Esophagus squamous epithelium (tissue), 5 donors: ENCODE results near the gene ALCAM. TPM values are rescaled to one million over a fixed set of nuclear protein-coding genes. Genes with fewer than 3 reads are reported as not detected.

Source experiments
- DNase-seq: peaks from one replicate; lab custom pipeline; 2025; lab: John Stamatoyannopoulos, UW
- H3K27ac ChIP-seq, 4 donors: fragments of 200-600 bp; sonication (generic); one replicate each; pipeline ENCODE4 v1.5.1; 2016 to 2019; ENCODE audit warnings: mild to moderate bottlenecking in 1 of 4
- H3K27me3 ChIP-seq, 4 donors: fragments of 200-600 bp; sonication (generic); 1 replicate in 3 of 4; 2 replicates in 1 of 4; pipeline versions ENCODE4 v1.5.1 to v1.6.0; 2017 to 2021; ENCODE audit warnings: antibody characterized with exemption in 1 of 4
- H3K36me3 ChIP-seq, 3 donors: fragments of 200-600 bp; sonication (generic); one replicate each; pipeline ENCODE4 v1.5.1; 2016 to 2019
- H3K4me1 ChIP-seq, 3 donors: fragments of 200-600 bp; sonication (generic); one replicate each; pipeline ENCODE4 v1.5.1; 2017 to 2019
- H3K4me3 ChIP-seq, 4 donors: fragments of 200-600 bp; sonication (generic); 1 replicate in 3 of 4; 2 replicates in 1 of 4; pipeline ENCODE4 v1.5.1; 2016 to 2019; ENCODE audit warnings: mild to moderate bottlenecking in 2 of 4, moderate library complexity in 1 of 4
- H3K9me3 ChIP-seq, 3 donors: fragments of 200-600 bp; sonication (generic); one replicate each; pipeline ENCODE4 v1.5.1; 2016 to 2019
- CTCF ChIP-seq, 6 experiments: fragments of 450-650 bp in 4 of 6; fragments of 200-600 bp in 2 of 6; sonication (generic) in 2 of 6; IDR thresholded peaks; one replicate each; pipeline ENCODE4 v1.5.1; 2016 to 2019; ENCODE audit warnings: antibody characterized with exemption in 6 of 6, mild to moderate bottlenecking in 4 of 6, moderate library complexity in 4 of 6
- POLR2A ChIP-seq, 4 donors: fragments of 450-650 bp; IDR thresholded peaks; one replicate each; pipeline ENCODE4 v1.6.1; 2017; ENCODE audit warnings: antibody characterized with exemption in 4 of 4, mild to moderate bottlenecking in 4 of 4, moderate library complexity in 3 of 4
- WGBS, 2 donors: methylation state at CpG; one replicate each; pipeline ENCODE4 v1.1.5; 2018; 5-methylcytosine and 5-hydroxymethylcytosine counted together
- intact Hi-C: fragments of 100-400 bp; cut with DNase I; formaldehyde crosslinking; loops from one replicate; pipeline ENCODE4 v1.15.0; 2022
- total RNA-seq, 4 donors: library from RNA; depleted of rRNA; stranded (reverse); fragments of >200 nt; gene quantifications; one replicate each; pipeline ENCODE4 v1.1.0, GENCODE V29; 2016
- donor health status: DM: yes; HTN: yes; CAD: no.

ALCAM gene
- total RNA-seq, 4 donors from 2014 or later = 4.6 to 18.9 (median 8.0) TPM

GRCh38 chr3:105571005-105571404, 204.3 kb downstream of the ALCAM start:
- Histone ChIP-seq H3K27ac (no peak overlapping the region), H3K9me3 (no peaks in the 10 kb centered on the region), H3K4me1 (no peaks in the 10 kb centered on the region), H3K27me3 (no peaks in the 10 kb centered on the region), H3K4me3 (no peak overlapping the region), H3K36me3 (no peaks in the 10 kb centered on the region)
- TF ChIP-seq CTCF (IDR thresholded peaks at IDR 0.05) (no peak), POLR2A (IDR thresholded peaks at IDR 0.05) (no peak)
- intact Hi-C loops = no loop called here
- 91 to 93% methylated on average over 5 of the region's 5 CpGs for WGBS, 2 donors
- no peak for DNase-seq

GRCh38 chr3:105572501-105572900, 205.8 kb downstream of the ALCAM start:
- Histone ChIP-seq H3K36me3 (no peaks in the 10 kb centered on the region), H3K27me3 (no peaks in the 10 kb centered on the region), H3K9me3 (no peaks in the 10 kb centered on the region), H3K27ac (no peak overlapping the region), H3K4me1 (no peaks in the 10 kb centered on the region), H3K4me3 (no peak overlapping the region)
- no peak for TF ChIP-seq POLR2A (IDR thresholded peaks at IDR 0.05)
- TF ChIP-seq CTCF (IDR thresholded peaks at IDR 0.05) = no peak
- intact Hi-C loops = no loop called here
- DNase-seq = no peak
- 80 to 90% methylated on average over 6 of the region's 6 CpGs for WGBS, 2 donors

- Histone ChIP-seq H3K9me3 (no peaks in the 10 kb centered on the region), H3K4me1 (no peaks in the 10 kb centered on the region), H3K27me3 (no peaks in the 10 kb centered on the region), H3K4me3 (no peak overlapping the region), H3K36me3 (no peaks in the 10 kb centered on the region), H3K27ac (no peak overlapping the region)
- TF ChIP-seq POLR2A (IDR thresholded peaks at IDR 0.05) (no peak), CTCF (IDR thresholded peaks at IDR 0.05) (no peak)
- intact Hi-C loops = no loop called here
- WGBS, 2 donors = 65 to 87% methylated on average over 1 of the region's 1 CpG
- DNase-seq = no peak
Measured at GRCh38 chr3:105579439-105579838, 212.7 kb downstream of the ALCAM start.

GRCh38 chr3:105580296-105580965, 213.7 kb downstream of the ALCAM start:
- Histone ChIP-seq H3K27ac (no peak overlapping the region), H3K9me3 (no peaks in the 10 kb centered on the region), H3K4me3 (no peak overlapping the region), H3K36me3 (no peaks in the 10 kb centered on the region), H3K27me3 (no peaks in the 10 kb centered on the region), H3K4me1 (no peaks in the 10 kb centered on the region)
- DNase-seq = no peak
- WGBS, 2 donors = 65 to 68% methylated on average over 7 of the region's 7 CpGs
- TF ChIP-seq POLR2A (IDR thresholded peaks at IDR 0.05) (no peak), CTCF (IDR thresholded peaks at IDR 0.05) (no peak)
- intact Hi-C loops = no loop called here

GRCh38 chr3:105582015-105582414, 215.3 kb downstream of the ALCAM start:
- Histone ChIP-seq H3K9me3 (no peaks in the 10 kb centered on the region), H3K27ac (no peak overlapping the region), H3K36me3 (no peaks in the 10 kb centered on the region), H3K4me3 (no peak overlapping the region), H3K4me1 (no peaks in the 10 kb centered on the region), H3K27me3 (no peaks in the 10 kb centered on the region)
- 85 to 87% methylated on average over 6 of the region's 6 CpGs for WGBS, 2 donors
- TF ChIP-seq CTCF (IDR thresholded peaks at IDR 0.05) = no peak
- no peak for TF ChIP-seq POLR2A (IDR thresholded peaks at IDR 0.05)
- intact Hi-C loops = no loop called here
- no peak for DNase-seq
